GM12873 (cell line): ENCODE results near the gene COL13A1.

Experiments used
- TF ChIP-seq, protein P1 (sequence below): IDR thresholded peaks from 2 replicates; pipeline ENCODE4 v1.5.1; 2012; ENCODE audit warnings: low read depth, mild to moderate bottlenecking, moderate library complexity, low read length, control low read depth; ENCODE audit not compliant: insufficient read depth; ENCODE audit errors: missing control alignments

Gene COL13A1

DNA sequence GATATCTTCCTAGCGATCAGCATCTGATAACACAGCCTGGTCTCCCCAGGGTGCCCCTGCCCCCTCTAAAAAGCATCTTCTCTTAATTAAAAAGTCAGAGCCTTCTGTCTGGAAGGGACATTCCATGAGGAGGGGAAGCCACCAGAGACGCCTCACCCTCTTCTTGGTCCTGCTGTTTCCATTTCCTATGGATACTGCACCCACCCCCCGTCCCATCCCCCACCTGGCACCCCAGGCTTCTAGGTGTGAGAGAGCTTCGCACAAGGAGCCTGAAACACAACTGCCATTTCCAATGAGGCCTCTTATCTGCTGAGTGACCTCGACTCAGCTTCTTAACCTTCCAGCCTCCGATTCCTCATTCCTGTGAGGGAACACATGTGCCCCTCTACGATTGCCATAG, 51.4 kb downstream of the COL13A1 start:
- TF ChIP-seq, protein P1, sequence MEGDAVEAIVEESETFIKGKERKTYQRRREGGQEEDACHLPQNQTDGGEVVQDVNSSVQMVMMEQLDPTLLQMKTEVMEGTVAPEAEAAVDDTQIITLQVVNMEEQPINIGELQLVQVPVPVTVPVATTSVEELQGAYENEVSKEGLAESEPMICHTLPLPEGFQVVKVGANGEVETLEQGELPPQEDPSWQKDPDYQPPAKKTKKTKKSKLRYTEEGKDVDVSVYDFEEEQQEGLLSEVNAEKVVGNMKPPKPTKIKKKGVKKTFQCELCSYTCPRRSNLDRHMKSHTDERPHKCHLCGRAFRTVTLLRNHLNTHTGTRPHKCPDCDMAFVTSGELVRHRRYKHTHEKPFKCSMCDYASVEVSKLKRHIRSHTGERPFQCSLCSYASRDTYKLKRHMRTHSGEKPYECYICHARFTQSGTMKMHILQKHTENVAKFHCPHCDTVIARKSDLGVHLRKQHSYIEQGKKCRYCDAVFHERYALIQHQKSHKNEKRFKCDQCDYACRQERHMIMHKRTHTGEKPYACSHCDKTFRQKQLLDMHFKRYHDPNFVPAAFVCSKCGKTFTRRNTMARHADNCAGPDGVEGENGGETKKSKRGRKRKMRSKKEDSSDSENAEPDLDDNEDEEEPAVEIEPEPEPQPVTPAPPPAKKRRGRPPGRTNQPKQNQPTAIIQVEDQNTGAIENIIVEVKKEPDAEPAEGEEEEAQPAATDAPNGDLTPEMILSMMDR = no peak

DNA sequence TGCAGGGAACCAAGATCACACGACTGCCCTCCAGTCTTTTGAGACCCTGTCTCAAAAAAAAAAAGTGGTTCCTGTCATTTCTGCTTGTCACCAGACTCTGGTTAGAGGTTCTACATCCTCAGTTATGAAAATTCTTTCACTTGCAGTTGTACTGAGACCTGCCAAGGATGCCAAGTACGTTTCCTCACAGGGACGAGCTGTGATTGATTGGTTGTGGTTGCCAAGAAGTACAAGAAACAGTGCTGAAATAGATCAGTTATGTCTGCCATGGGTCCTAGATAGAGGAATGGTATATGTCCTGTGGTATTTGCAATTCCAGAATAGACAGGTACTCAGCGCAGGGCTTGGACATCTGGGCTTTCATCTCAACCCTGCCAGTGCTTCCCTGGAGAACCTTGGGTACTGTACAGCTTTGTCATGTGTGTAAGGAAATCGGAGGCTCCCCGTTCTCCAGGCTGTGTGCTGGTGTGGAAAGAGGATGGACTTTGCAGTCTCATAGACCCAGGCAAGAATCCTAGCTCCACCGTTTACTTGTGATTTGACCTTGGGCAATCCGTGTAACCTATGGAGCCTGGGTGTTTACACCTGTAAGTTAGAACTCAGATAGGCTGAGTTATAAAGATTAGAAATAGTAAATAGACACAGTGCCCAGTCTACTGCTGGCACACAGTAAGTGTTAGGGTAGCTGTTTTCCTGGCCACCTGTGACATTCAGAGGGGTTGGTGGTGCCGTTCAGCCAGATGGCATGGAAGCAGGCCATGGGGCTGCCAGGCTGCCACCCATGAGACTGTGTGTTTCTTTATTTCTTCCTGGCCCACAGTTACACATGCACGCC, 53.0 kb downstream of the COL13A1 start:
- TF ChIP-seq, protein P1 = no peak

DNA sequence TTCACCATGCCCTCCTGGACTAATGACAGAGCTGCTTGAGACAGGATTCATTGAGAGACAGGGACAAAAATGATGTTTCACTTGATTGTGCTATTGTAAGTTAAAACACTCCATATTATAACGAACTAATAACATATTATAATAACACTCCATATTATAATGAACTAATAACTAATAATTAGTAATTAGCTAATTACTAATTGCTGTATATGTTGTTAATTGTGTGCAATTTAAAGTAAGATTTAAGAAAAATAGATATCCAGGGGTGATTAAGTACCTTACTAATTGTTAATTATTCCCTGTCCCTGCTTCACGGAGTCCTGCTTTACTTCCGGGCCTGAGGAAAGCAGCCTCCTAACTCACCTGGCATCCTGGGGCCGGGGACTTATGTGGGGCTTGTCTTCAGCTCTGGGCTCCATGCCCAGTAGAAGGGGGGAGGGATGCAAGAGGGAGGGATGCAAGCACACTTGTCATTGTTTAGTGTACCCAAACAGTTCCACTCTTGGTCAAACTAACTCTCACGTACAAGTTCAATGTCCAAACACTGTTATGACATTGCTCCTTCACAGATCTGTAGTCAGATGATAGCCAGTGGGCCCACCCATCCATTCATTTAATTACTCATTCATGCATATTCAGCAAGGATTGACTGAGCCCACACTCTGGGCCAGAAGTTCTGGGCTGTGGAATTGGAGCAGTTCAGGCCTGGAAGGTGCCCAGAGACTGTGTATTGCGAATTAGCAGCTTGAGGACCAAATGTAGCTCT, 53.8 kb downstream of the COL13A1 start:
- TF ChIP-seq, protein P1 = no peak

DNA sequence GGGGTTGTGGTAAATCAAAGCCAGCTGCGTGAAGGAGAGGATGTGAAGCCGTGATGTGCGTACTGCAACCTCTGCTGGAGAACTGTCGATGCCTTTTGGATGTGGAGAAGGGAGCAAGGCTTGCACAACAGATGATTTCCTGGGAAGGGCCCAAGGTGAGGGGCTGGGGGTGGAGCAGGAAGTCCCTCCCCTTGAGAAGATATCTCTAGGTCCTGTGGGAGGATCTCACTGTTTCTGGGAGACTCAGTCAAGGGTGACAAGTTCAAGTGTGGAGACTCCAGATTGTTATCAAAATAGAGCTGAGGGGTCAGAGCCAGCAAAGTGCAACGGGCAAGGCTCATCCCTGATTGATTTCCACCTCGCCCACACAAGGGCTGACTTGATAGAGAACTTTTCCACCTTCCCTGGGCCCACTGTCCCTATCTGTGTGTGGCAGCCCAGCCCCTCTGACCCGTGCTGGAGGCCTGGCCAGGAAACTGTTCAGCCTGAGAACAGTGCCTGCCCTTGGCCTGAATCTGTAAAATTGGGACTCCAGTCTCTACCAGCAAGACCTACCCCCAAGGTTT, 55.0 kb downstream of the COL13A1 start:
- TF ChIP-seq, protein P1 = no peak

DNA sequence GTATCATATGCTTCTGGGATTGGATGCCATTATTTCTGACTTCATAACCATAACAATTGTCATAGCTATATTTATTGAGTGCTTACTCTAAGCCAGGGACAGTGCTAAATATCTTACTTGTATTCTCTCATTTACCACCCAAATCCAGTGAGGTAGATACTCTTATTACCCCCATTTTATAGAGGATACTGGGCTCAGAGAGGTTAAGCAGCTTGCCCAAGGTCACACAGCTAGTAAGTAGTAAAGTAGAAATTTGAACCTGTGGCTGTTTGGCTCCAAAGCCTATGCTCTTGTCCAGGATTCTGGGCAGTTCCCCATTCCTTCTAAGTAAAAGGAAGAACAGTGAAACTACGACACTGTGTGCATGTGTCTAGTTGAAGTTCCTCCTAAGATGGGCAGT, 56.5 kb downstream of the COL13A1 start:
- TF ChIP-seq, protein P1 = no peak

DNA sequence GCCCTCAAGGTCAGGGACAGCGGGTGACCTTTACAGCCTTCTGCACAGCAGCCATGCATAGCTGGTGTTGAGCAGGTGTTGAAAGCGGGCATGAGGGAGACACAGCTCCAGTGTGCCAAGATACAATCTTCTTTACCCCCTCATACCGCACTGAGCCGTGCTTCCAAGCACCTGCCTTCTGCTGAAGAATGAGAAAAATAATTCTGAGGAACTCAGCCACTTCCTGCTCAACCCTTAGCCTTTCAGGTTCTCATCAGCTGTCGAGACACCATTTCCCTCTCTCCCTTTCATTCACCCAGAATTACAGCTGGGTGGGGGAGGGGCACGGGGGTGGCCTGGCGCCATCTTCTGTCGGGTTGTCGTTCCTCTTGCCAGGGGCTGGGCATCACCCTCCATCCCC, 58.6 kb downstream of the COL13A1 start:
- TF ChIP-seq, protein P1 = no peak

DNA sequence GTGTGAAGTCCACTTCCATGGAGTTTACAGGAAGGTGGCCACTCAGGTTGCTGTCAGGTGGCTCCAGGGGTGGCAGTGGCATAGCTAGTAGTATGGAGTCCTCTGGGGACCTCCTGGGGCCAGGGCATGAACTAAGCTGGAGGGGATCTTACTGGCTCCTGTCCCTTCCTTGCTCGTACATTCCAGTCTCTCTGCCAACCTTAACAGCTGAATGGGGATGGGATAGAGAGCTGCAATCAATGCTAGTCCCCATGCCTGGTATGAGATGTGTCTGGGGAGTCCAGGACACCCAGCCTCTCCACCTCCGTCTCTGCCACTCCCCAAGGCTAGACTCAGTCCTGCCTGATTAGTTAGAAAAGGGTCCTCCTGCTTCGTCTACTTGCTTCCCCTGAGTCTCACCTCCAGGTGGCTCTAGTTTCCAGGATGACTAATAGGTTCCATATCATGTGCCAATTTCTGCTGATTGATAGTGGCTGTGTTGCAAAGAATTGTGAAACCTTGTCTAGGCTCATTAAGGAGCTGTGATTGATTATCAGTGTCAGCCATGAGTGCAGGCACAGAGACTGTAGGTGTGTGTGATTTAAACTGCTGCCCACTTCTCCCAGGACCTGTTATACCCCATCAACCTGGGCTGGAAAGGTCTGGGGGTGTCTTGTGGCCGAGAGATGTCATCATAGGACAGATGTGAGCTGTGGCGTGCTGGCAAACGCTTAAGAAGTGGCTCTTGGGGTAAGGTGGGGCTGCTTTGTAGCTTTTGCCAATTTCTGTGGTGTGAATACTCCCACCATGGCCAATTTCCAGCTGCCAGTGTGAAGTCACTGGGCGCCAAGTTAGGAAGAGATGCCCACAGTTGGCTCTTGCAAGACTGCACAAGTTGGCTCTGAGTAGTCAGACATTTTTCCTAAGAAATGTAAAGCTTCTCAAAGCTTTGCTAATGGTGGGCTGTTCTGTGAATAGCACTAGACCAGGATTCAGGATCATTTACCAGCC, 59.8 kb downstream of the COL13A1 start:
- TF ChIP-seq, protein P1 = peak; percentile 23
